Activated CD4-positive, alpha-beta T cell treated with anti-CD3 and anti-CD28 coated beads for 36 hours (primary cell): ENCODE measurements around the gene RPL38. TPM values are rescaled to one million over a fixed set of nuclear protein-coding genes. Genes with fewer than 3 reads are reported as not detected.

Source experiments
- ATAC-seq: fragments of 200-7000 bp; cut with Tn5 transposase; one replicate; pipeline ENCODE4 v1.10.0; 2021; ENCODE audit warnings: mild to moderate bottlenecking, moderate library complexity
- CTCF ChIA-PET: fragments of 350-600 bp; sonication (Branson Sonifier 250); formaldehyde crosslinking; loops from one replicate; lab custom pipeline; 2021; ENCODE audit warnings: antibody characterized with exemption; lab: Charles Lee
- POLR2A ChIA-PET: fragments of 350-600 bp; sonication (Branson Sonifier 250); formaldehyde crosslinking; loops from one replicate; lab custom pipeline; 2021; ENCODE audit warnings: antibody characterized with exemption, inconsistent platforms; lab: Charles Lee
- DNase-seq: peaks from one replicate; pipeline ENCODE4 v3.0.0-alpha.2; 2020
- H3K27ac Mint-ChIP-seq: one replicate; pipeline ENCODE4 v1.8.0; 2021; ENCODE audit warnings: mixed read lengths
- H3K27me3 Mint-ChIP-seq: one replicate; pipeline ENCODE4 v1.8.0; 2021; ENCODE audit warnings: mixed read lengths
- H3K36me3 Mint-ChIP-seq: one replicate; pipeline ENCODE4 v1.8.0; 2021; ENCODE audit warnings: low read depth, mixed read lengths
- H3K4me1 Mint-ChIP-seq: one replicate; pipeline ENCODE4 v1.8.0; 2021; ENCODE audit warnings: mixed read lengths
- H3K4me3 Mint-ChIP-seq: one replicate; pipeline ENCODE4 v1.8.0; 2021; ENCODE audit warnings: mild to moderate bottlenecking, moderate library complexity, mixed read lengths
- H3K9me3 Mint-ChIP-seq: one replicate; pipeline ENCODE4 v1.8.0; 2021; ENCODE audit warnings: low read depth, mixed read lengths
- intact Hi-C, 2 experiments: fragments of 100-400 bp; cut with DNase I in 1 of 2; cut with micrococcal nuclease in 1 of 2; formaldehyde crosslinking; loops; one replicate each; pipeline versions ENCODE4 v1.14.2 to v1.15.1; 2022 to 2024; cut with DNase I, micrococcal nuclease
- total RNA-seq, 2 experiments: library from RNA; stranded (reverse); gene quantifications; one replicate each; pipeline ENCODE4 v1.2.3, GENCODE V29; 2021

Gene RPL38
- total RNA-seq, 2 experiments from 2014 or later = 1,648 to 1,818 TPM

DNA sequence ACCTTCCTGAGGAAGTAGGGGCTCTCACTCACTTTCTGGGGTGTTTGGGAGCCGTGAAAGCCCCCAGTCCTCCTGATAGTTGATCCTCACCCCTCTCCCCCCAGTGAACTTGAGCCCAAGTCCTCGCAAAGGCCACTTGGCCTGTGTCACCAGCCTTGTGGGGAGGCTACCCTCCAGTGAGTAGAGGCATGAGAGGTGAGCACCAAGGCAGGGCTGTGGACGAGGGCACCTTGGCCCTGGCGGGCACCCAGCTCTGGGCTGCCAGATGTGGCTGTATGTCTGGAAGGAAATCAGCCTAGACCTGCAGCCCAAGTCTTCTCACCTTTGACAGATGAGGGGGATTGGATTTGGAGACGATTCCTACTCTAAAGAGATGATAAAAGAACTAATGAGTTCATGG lies 13.0 kb downstream of the RPL38 start:
- no peak overlapping the region for H3K27ac Mint-ChIP-seq
- H3K27me3 Mint-ChIP-seq = no peaks in the 10 kb centered on the region
- POLR2A ChIA-PET = no interaction called here
- H3K4me1 Mint-ChIP-seq = peaks cover 38% of the 10 kb centered on the region
- intact Hi-C loops = no loop called here
- H3K9me3 Mint-ChIP-seq = no peaks in the 10 kb centered on the region
- H3K36me3 Mint-ChIP-seq = peaks cover 12% of the 10 kb centered on the region
- CTCF ChIA-PET = interaction anchor here (0.7 to 1.0 kb wide), 2 partner anchors 207 to 645 kb away, joined by 3 read pairs; no protein-coding TSS in a partner anchor
- H3K4me3 Mint-ChIP-seq = no peak overlapping the region
- no peak for DNase-seq
- ATAC-seq = no peak

DNA sequence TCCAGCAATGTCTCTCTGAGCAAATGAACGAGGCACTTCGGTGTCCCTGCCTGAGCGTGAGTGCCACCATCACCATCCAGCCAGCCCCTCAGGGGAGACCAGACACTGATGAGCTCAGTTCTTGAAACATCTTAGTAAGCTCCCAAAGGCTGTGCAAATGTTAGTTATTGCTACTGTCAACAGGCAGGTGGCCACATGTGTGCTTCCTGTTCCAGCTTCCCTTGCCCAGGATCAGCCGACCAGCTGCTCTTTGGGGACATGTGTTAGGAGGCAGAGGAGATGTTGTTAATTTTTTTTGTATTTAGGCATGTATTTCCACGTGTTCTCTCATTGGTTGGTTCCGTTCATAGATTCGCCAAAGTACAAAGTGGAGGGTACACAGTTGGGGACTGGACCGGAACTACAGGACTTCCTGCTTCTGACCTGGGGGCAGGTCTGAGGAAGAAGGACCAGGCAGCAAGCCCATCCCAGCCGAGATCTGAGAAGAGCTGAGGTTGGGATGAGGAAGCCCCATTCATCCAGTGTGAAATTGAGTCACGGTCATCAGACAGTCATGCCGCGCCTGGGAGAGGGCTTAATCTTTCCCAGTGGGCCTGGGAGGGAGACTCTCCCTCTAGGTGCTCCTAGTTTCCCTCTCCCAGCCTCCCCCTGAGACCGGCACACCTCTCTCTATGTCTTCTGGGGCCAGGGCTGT lies 13.7 kb downstream of the RPL38 start:
- H3K27me3 Mint-ChIP-seq = no peaks in the 10 kb centered on the region
- H3K36me3 Mint-ChIP-seq = peaks cover 6% of the 10 kb centered on the region
- CTCF ChIA-PET = interaction anchor here (1.0 kb wide), 1 partner anchor 208 kb away, joined by 3 read pairs; no protein-coding TSS in a partner anchor
- ATAC-seq (no peak), DNase-seq (no peak)
- POLR2A ChIA-PET = no interaction called here
- H3K9me3 Mint-ChIP-seq = no peaks in the 10 kb centered on the region
- no peak overlapping the region for H3K27ac Mint-ChIP-seq
- peaks cover 32% of the 10 kb centered on the region for H3K4me1 Mint-ChIP-seq
- intact Hi-C loops = no loop called here
- no peak overlapping the region for H3K4me3 Mint-ChIP-seq

DNA sequence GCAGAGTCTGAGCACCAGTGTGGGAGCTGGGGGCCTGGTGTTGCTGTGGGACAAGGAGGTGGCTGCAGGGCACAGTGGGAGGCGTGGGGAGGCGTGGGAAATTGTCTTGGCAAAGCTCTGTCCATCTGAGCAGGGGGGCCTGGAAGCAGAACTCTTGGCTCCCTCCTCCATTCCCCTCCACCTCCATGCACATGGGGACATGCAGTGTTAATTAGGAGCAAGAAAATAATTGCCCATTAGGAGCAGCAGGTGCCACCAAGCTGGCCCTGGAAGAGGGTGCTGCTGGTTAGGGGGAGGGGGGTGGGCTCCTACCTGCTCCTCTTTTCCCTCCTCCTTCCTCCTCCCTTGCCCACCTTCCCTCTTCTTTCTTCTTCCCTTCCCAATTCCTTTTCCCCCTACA lies 14.4 kb downstream of the RPL38 start:
- ChIA-PET CTCF (no interaction called here), POLR2A (no interaction called here)
- Mint-ChIP-seq H3K4me1 (peaks cover 25% of the 10 kb centered on the region), H3K4me3 (no peak overlapping the region), H3K27me3 (no peaks in the 10 kb centered on the region), H3K9me3 (no peaks in the 10 kb centered on the region), H3K27ac (no peak overlapping the region), H3K36me3 (peaks cover 5% of the 10 kb centered on the region)
- intact Hi-C loops = no loop called here
- DNase-seq (no peak), ATAC-seq (no peak)

DNA sequence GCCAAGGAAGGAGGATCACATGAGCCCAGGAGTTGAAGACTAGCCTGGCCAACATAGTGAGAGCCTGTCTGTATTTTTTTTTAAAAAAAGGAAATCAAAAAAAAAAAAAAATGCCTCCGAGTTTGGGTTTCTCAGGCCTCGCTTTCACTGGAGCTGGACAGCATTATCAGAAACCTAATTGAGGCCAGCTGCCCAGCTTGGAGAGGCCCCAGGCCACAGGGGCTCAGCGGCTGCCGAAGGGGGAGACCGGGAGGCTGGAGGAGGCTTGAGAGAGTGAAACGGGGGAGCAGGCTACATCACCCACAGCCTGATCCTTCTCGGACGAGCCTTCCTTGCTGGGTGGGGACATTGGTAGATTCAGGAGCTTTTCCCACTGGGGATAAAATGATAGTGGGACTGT lies 15.0 kb downstream of the RPL38 start:
- no peak for DNase-seq
- Mint-ChIP-seq H3K9me3 (no peaks in the 10 kb centered on the region), H3K36me3 (peaks cover 5% of the 10 kb centered on the region), H3K4me3 (no peak overlapping the region), H3K27me3 (no peaks in the 10 kb centered on the region), H3K27ac (no peak overlapping the region), H3K4me1 (peaks cover 21% of the 10 kb centered on the region)
- ChIA-PET POLR2A (no interaction called here), CTCF (interaction anchor here (0.7 kb wide), 1 partner anchor 185 kb away, joined by 3 read pairs; no protein-coding TSS in a partner anchor)
- ATAC-seq = no peak
- intact Hi-C loops = no loop called here

DNA sequence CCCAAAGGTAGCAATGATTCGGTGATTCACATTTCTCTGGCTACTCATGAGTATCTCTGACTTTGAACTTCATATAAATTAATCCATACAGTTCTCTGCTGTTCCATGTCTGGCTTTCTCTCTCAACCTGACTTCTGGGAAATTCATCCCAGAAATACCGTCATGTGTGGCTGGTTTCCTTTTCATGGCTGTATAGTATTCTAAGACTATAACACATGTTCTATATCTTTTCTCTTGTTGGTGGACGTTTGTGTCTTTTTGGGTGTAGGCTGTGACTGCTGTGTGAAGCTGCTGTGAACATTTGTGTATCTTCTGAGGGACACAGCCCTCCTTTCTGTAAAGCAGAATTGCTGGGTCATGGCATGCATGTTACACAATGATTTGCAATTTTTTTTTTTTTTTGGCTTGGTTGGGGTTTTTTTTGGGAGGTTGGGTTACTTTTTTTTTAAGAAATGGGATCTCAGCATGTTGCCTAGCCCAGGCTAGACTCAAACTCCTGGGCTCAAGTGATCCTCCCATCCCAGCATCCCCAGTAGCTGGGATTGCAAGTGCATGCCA lies 16.2 kb downstream of the RPL38 start:
- POLR2A ChIA-PET = no interaction called here

DNA sequence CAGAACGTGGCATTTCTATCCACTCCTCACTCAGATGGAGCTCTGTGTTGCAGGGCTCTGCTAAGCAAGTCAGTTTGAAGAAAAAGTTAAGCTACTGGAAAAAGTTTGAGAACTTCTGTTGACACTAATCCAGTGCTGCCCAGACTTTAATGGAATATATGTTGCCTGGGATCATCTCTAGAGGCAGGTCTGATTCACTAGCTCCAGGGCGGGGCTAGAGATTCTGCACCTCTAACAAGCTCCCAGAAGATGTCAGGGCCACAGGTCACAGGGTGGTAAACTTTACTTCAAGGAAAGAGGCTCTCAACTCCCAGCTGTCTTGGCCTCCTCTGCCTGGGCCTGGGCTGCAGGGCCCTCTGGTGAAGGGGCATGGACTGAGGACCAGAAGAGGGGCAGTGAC lies 16.7 kb downstream of the RPL38 start:
- no peaks in the 10 kb centered on the region for H3K27me3 Mint-ChIP-seq
- intact Hi-C loops = no loop called here
- H3K27ac Mint-ChIP-seq = no peak overlapping the region
- H3K36me3 Mint-ChIP-seq = peaks cover 5% of the 10 kb centered on the region
- no peak overlapping the region for H3K4me3 Mint-ChIP-seq
- ATAC-seq (no peak), DNase-seq (no peak)
- POLR2A ChIA-PET = no interaction called here
- no peaks in the 10 kb centered on the region for H3K9me3 Mint-ChIP-seq
- peaks cover 10% of the 10 kb centered on the region for H3K4me1 Mint-ChIP-seq
- CTCF ChIA-PET = no interaction called here

More for the DNA sequence above, 16.2 kb downstream of the RPL38 start:
- no peak for DNase-seq
- Mint-ChIP-seq H3K4me3 (no peak overlapping the region), H3K27ac (no peak overlapping the region), H3K27me3 (no peaks in the 10 kb centered on the region), H3K9me3 (no peaks in the 10 kb centered on the region), H3K36me3 (peaks cover 5% of the 10 kb centered on the region), H3K4me1 (peaks cover 10% of the 10 kb centered on the region)
- no peak for ATAC-seq
- CTCF ChIA-PET = interaction anchor here (0.6 kb wide), 1 partner anchor 20 kb away, joined by 3 read pairs; no protein-coding TSS in a partner anchor
- intact Hi-C loops = no loop called here

DNA sequence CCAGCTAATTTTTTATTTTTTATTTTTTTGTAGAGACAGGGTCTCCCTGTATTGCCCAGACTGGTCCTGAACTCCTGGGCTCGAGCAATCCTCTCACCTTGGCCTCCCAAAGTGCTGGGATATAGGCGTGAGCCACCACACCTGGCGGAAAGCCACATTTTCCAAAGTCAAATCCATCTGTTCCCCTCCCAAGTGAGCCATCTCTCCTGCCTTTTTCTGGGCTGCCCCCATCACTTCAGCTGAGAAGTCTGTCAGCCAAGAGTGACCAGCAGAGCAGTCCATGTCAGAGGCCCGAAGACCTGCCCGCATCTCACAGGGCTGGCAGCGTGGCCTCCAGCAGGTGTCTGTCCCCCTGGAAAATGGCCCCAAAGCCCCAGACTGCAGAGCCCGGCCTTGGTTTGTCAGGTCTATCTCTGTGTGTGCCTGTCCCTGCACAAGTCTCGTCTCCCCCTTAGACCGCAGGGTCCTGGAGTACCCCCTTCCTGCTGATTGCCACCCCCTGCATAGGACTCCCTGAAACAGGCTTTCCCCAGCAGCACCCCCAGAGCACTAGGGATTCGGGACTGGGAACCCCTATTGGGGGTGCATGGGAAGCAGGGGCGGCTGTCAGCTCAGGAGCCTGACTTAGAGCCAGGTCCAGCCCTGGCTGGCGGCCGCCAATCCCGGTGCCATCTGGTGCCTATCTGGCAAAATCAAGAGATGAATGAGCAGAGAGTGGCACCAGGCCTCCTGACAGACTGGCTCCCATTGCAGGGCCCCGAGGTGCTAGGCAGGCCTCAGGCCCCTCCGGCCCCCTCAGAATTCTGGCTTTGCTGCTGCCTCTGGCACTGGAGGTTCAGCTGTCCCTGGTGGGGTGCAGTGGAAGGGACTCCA lies 17.7 kb downstream of the RPL38 start:
- Mint-ChIP-seq H3K4me1 (peaks cover under 1% of the 10 kb centered on the region), H3K4me3 (no peak overlapping the region), H3K36me3 (peaks cover 5% of the 10 kb centered on the region), H3K9me3 (no peaks in the 10 kb centered on the region), H3K27ac (no peak overlapping the region), H3K27me3 (no peaks in the 10 kb centered on the region)
- intact Hi-C loops = no loop called here
- DNase-seq (no peak), ATAC-seq (no peak)
- ChIA-PET POLR2A (no interaction called here), CTCF (no interaction called here)

DNA sequence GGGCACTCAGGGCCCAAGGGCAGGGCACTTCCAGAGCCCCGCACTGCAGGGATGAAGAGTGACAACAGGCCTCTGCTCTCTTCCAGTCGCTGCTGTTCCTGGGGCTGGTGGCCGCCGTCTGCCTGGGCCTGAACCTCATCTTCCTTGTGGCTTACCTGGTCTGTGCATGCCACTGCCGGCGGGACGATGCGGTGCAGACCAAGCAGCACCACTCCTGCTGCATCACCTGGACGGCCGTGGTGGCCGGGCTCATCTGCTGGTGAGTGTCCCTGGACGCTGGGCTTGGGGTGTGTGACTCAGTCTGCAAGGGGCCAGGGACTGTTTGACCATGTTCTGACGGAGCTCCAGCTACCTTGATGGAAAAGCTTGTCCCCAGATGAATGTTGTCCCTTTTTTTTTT lies 18.9 kb downstream of the RPL38 start:
- Mint-ChIP-seq H3K9me3 (no peaks in the 10 kb centered on the region), H3K27ac (no peak overlapping the region), H3K27me3 (no peaks in the 10 kb centered on the region), H3K4me3 (no peak overlapping the region), H3K4me1 (no peaks in the 10 kb centered on the region), H3K36me3 (peaks cover 3% of the 10 kb centered on the region)
- ChIA-PET CTCF (interaction anchor here (0.8 kb wide), 1 partner anchor 23 kb away, joined by 4 read pairs; no protein-coding TSS in a partner anchor), POLR2A (no interaction called here)
- ATAC-seq (no peak), DNase-seq (no peak)
- intact Hi-C loops = no loop called here

DNA sequence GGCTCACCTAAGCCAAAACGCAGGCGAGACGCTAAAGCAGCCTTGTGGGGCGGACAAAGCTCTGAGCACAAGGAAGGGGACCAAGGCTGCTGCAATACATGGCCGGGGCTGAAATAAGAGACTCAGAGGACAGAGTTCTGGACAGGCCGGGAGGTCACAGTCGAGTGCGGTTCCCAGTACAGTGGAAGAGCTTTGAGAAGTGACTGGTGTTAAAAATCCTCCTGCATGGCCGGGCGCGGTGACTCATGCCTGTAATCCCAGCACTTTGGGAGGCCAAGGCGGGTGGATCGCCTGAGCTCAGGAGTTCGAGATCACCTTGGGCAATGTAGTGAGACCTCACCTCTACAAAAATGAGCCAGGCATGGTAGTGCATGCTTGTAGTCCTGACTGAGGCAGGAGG lies 20.4 kb downstream of the RPL38 start:
- H3K27ac Mint-ChIP-seq = no peak overlapping the region
- CTCF ChIA-PET = no interaction called here
- DNase-seq (no peak), ATAC-seq (no peak)
- H3K36me3 Mint-ChIP-seq = peaks cover 6% of the 10 kb centered on the region
- no peaks in the 10 kb centered on the region for H3K4me1 Mint-ChIP-seq
- no peak overlapping the region for H3K4me3 Mint-ChIP-seq
- POLR2A ChIA-PET = no interaction called here
- H3K9me3 Mint-ChIP-seq = no peaks in the 10 kb centered on the region
- intact Hi-C loops = no loop called here
- H3K27me3 Mint-ChIP-seq = no peaks in the 10 kb centered on the region

DNA sequence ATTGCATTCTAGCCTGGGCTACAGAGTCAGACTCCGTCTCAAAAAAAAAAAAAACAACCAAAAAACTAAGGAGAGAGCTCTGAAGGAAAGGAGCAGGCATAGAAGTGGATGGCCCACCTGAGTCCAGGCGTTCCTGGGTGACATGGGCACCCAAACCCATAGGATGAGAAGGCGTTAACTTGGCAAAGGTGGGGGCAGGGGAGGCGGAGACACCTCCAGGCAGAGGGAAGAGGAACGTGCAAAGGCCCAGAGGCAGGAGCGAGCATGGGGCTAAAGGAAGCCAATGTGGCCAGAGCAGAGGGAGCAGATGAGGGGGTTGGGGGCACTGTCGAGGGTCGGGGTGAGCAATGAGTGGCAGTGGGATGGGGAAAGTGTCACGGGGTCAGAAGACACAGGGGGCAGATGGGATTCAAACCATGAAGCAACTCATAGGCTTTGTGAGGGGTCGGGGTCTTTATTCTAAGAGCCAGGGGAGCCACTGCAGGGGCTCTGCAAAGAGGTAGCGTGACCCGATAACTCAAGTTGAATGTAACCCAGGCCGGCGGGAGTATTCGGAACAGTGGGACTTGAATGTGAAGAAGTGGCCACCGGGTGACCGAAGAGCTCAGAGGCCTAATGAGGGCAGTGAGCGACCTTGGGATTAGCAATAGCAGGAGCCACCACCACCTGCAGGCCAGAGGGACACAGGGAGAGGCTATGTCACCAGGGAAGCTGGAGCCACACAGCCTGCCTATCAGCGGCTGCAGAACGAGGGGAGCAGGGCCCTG lies 21.7 kb downstream of the RPL38 start:
- no peaks in the 10 kb centered on the region for H3K9me3 Mint-ChIP-seq
- no peak for ATAC-seq
- no peaks in the 10 kb centered on the region for H3K27me3 Mint-ChIP-seq
- H3K4me1 Mint-ChIP-seq = no peaks in the 10 kb centered on the region
- no peak overlapping the region for H3K27ac Mint-ChIP-seq
- no peak overlapping the region for H3K4me3 Mint-ChIP-seq
- POLR2A ChIA-PET = no interaction called here
- CTCF ChIA-PET = interaction anchor here (1.3 kb wide), 1 partner anchor 25 kb away, joined by 6 read pairs; no protein-coding TSS in a partner anchor
- H3K36me3 Mint-ChIP-seq = peaks cover 2% of the 10 kb centered on the region
- intact Hi-C loops = no loop called here
- DNase-seq = no peak

DNA sequence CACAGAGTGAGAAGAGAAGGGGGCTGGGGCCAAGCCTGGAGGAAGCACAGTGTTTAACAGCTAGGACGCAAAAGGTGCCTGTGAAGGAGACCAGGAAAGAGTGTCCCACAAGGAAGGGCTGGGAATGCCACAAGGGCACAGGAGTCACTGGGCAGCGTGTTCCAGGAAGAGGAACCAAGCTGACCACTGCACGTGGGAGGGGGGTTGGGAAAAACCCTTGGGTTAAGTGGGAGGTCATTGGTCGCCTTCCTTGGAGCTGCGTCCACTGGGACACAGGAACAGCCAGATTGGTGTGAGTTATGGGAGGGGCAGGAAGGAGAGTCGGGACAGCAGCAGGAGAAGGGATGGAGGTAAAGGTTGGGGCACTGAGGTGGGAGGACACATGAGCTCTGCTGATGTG lies 22.8 kb downstream of the RPL38 start:
- ATAC-seq = no peak
- Mint-ChIP-seq H3K4me1 (no peaks in the 10 kb centered on the region), H3K4me3 (no peak overlapping the region), H3K9me3 (no peaks in the 10 kb centered on the region), H3K27ac (no peak overlapping the region), H3K27me3 (no peaks in the 10 kb centered on the region), H3K36me3 (peaks cover 4% of the 10 kb centered on the region)
- intact Hi-C loops = no loop called here
- no peak for DNase-seq
- ChIA-PET CTCF (interaction anchor here (1.3 kb wide), 1 partner anchor 27 kb away, joined by 6 read pairs; no protein-coding TSS in a partner anchor), POLR2A (no interaction called here)
